ENCODE measurements around the gene CEMP1. TPM values are rescaled to one million over a fixed set of nuclear protein-coding genes. Genes with fewer than 3 reads are reported as not detected.

Gene CEMP1
- total RNA-seq = not detected in 2 replicates

GRCh38 chr16:2531371-2531695 is at the start of gene CEMP1:
Gene CEMP1, minus strand, starts transcription at chr16:2531408. Its CDS starts 335 bp downstream, at chr16:2531073.

GRCh38 chr16:2537451-2538379 is 6.5 kb upstream of the CEMP1 start, which contains the start of gene PDPK1:
Gene PDPK1, plus strand, starts transcription at chr16:2538021. Its CDS starts 92 bp downstream, at chr16:2538113.

GRCh38 chr16:2520097-2520783 is 11.0 kb downstream of the CEMP1 start, which contains the start of gene AMDHD2:
Gene AMDHD2, plus strand, starts transcription at chr16:2520371. Its CDS starts 88 bp downstream, at chr16:2520459.

GRCh38 chr16:2513405-2514332 is 17.5 kb downstream of the CEMP1 start, which contains the start of gene ATP6V0C:
Gene ATP6V0C, plus strand, starts transcription at chr16:2513952. Its CDS starts 152 bp downstream, at chr16:2514104.

Other genes starting within 250 kb of the CEMP1 start
- 0.56 TPM in 1 of 2 replicates, not detected in the other for gene ABCA3, start 190.7 kb downstream of the CEMP1 start, total RNA-seq
- 19.6 and 22.9 TPM in 2 replicates for gene CCNF, start 102.0 kb downstream of the CEMP1 start, total RNA-seq
- 11.4 and 19.5 TPM in 2 replicates for gene TEDC2, start 71.3 kb downstream of the CEMP1 start, total RNA-seq
- gene NTN3, start 60.1 kb downstream of the CEMP1 start, total RNA-seq = 0.14 TPM in 1 of 2 replicates, not detected in the other
- gene TBC1D24, start 56.3 kb downstream of the CEMP1 start, total RNA-seq = 5.8 and 6.2 TPM in 2 replicates
- gene ATP6V0C, start 17.5 kb downstream of the CEMP1 start, total RNA-seq = 53.2 and 62.1 TPM in 2 replicates
- 19.3 and 38.5 TPM in 2 replicates for gene AMDHD2, start 11.0 kb downstream of the CEMP1 start, total RNA-seq
- gene PDPK1, start 6.6 kb upstream of the CEMP1 start, total RNA-seq = 11.8 and 18.5 TPM in 2 replicates
- 36.5 and 56.4 TPM in 2 replicates for gene KCTD5, start 151.1 kb upstream of the CEMP1 start, total RNA-seq
- gene PRSS27, start 188.8 kb upstream of the CEMP1 start, total RNA-seq = 4.4 and 5.3 TPM in 2 replicates
- 60.4 and 103 TPM in 2 replicates for gene SRRM2, start 221.2 kb upstream of the CEMP1 start, total RNA-seq
- 367 and 643 TPM in 2 replicates for gene ELOB, start 245.9 kb upstream of the CEMP1 start, total RNA-seq

All from airway epithelial cell (primary cell).